T-helper 2 cell treated with Interferon-gamma antibody and Interleukin-4, amounts not matched to agents 5 μg/mL and 100 μg/mL, for 36 hours (primary cell): ENCODE data around the gene OR6B2.
"Not testable (repeated sequence)": the region's sequence is repeated elsewhere in the genome, so short reads cannot be mapped to it uniquely, and the experiment has no call there.

Experiments
- DNase-seq: peaks from one replicate; pipeline ENCODE4 v3.0.0; 2021; ENCODE audit warnings: low spot score
- H3K27ac Mint-ChIP-seq: one replicate; pipeline ENCODE4 v1.8.0; 2021; ENCODE audit warnings: mild to moderate bottlenecking, mixed read lengths
- H3K27me3 Mint-ChIP-seq: one replicate; pipeline ENCODE4 v1.8.0; 2021; ENCODE audit warnings: low read depth, mixed read lengths
- H3K36me3 Mint-ChIP-seq: one replicate; pipeline ENCODE4 v1.8.0; 2021; ENCODE audit warnings: low read depth, mixed read lengths
- H3K4me1 Mint-ChIP-seq: one replicate; pipeline ENCODE4 v1.8.0; 2021; ENCODE audit warnings: low read depth, mixed read lengths
- H3K4me3 Mint-ChIP-seq: one replicate; pipeline ENCODE4 v1.8.0; 2022; ENCODE audit warnings: mild to moderate bottlenecking, moderate library complexity, mixed read lengths
- H3K9me3 Mint-ChIP-seq: one replicate; pipeline ENCODE4 v1.8.0; 2021; ENCODE audit warnings: mixed read lengths

OR6B2 gene

GRCh38 chr2:240052524-240052923 lies 22.3 kb upstream of the OR6B2 start:
- Mint-ChIP-seq H3K27ac (no peak overlapping the region), H3K4me3 (no peak overlapping the region), H3K9me3 (no peaks in the 10 kb centered on the region), H3K27me3 (peaks cover 22% of the 10 kb centered on the region), H3K4me1 (no peaks in the 10 kb centered on the region), H3K36me3 (no peaks in the 10 kb centered on the region)
- DNase-seq, result no peak

DNA sequence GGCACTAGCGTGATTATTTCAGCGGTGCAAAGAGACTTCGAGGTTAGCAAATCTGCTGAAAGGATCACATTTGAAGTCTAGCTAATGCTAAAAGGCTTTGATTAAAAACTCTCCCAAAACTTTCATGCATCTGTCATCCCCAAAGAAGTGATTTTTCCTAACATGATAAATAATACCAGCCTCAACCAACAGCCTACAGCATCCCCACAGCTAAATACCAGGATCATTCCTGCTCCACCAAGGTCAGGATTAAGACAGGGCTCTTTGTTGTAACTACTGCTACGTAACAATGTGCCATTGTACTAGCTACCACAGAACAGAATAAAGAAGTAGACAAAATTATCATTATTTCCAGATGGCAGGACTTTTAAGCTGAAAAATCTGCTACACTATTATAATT lies 21.5 kb upstream of the OR6B2 start:
- Mint-ChIP-seq H3K27me3 (peaks cover 22% of the 10 kb centered on the region), H3K27ac (no peak overlapping the region), H3K4me1 (no peaks in the 10 kb centered on the region), H3K36me3 (no peaks in the 10 kb centered on the region), H3K4me3 (no peak overlapping the region), H3K9me3 (no peaks in the 10 kb centered on the region)
- DNase-seq, result no peak

DNA sequence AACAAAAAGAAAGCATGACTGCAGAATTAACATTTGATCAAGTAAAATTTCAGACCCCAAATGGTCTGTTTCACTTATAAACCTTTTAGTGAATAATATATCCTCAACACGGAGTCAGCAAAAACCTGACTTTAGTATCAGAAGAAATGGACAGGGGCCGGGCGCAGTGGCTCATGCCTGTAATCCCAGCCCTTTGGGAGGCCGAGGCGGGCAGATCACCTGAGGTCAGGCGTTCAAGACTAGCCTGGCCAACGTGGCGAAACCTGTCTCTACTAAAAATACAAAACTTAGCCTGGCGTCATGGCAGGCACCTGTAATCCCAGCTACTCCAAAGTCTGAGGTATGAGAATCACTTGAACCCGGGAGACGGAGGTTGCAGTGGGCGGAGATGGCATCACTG lies 20.0 kb upstream of the OR6B2 start:
- H3K36me3 Mint-ChIP-seq, result no peaks in the 10 kb centered on the region
- no peak for DNase-seq
- H3K27ac Mint-ChIP-seq, result no peak overlapping the region
- H3K4me3 Mint-ChIP-seq, result no peak overlapping the region
- no peaks in the 10 kb centered on the region for H3K9me3 Mint-ChIP-seq
- H3K27me3 Mint-ChIP-seq, result peaks cover 19% of the 10 kb centered on the region
- no peaks in the 10 kb centered on the region for H3K4me1 Mint-ChIP-seq

DNA sequence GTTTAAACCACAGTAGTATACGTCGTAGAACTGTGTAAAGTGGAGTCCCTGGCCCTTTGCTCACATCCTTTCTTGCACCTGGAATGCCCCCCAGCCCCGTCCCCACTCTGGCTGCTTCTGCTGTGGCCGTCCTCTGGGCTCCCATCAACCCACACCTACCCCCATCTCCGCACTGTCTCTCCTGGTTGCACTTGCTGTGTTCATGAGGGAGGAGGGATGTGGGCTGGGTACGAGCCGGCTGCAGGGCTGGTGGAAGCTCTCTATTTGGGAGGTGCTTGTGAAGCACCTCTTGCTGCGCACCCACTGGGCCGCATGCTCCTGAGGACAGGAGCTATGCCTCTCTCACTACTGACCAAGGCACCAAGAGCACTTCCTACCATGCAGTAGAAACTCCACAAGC lies 18.0 kb upstream of the OR6B2 start:
- Mint-ChIP-seq H3K36me3 (no peaks in the 10 kb centered on the region), H3K9me3 (no peaks in the 10 kb centered on the region), H3K4me1 (no peaks in the 10 kb centered on the region), H3K27ac (no peak overlapping the region), H3K27me3 (peaks cover 15% of the 10 kb centered on the region), H3K4me3 (no peak overlapping the region)
- no peak for DNase-seq

DNA sequence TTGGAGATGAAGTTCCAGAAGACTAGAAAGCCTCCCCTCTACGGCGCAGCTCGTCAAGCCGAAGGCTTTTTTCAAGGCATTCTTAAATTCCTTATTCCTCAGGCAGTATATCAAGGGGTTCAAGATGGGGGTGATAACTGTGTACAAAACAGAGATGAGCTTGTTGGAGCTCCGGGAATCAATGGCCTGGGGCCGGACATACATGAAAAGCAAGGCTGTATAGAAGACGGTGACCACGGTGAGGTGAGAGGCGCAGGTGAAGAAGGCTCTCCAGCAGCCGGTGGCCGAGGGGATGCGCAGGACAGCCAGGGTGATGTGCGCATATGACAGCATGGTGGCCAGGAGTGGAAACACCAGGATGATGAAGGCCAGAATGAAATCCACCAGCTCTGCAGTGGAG lies 14.9 kb upstream of the OR6B2 start:
- DNase-seq, result no peak
- Mint-ChIP-seq H3K4me3 (no peak overlapping the region), H3K36me3 (no peaks in the 10 kb centered on the region), H3K4me1 (no peaks in the 10 kb centered on the region), H3K9me3 (no peaks in the 10 kb centered on the region), H3K27ac (no peak overlapping the region), H3K27me3 (peaks cover 6% of the 10 kb centered on the region)

GRCh38 chr2:240044096-240044495 lies 13.9 kb upstream of the OR6B2 start:
- DNase-seq, H3K4me3 Mint-ChIP-seq, H3K4me1 Mint-ChIP-seq, H3K36me3 Mint-ChIP-seq, H3K27me3 Mint-ChIP-seq, H3K9me3 Mint-ChIP-seq, H3K27ac Mint-ChIP-seq: not testable (repeated sequence)

DNA sequence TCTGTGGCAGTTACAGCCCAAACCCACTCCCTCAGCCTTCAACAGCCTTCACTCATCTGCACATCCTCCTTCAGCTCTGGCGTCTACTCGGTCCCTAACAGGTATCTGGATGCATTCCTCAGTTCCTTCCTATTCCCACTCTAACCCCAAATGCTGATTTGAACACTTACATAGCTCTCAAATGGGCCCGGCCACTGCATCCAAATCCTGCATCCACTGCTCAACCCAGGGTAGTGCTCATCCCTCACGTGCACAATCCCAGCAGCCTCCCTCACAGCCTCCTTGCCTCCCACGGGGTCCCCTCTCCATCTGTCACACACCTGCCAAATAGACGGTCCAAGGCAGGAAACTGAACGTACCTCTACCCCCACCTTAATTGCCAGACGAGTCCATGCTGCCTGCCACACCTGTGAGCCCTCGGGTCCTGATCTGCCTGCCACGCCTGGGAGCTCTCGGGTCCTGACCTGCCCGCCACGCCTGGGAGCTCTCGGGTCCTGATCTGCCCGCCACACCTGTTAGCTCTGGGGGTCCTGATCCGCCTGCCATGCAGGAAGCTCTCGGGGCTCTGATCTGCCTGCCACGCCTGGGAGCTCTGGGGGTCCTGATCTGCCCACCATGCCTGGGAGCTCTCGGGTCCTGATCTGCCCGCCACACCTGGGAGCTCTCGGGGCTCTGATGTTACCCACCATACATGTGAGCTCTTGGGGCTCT lies 13.2 kb upstream of the OR6B2 start:
- peaks cover 4% of the 10 kb centered on the region for H3K27me3 Mint-ChIP-seq
- no peaks in the 10 kb centered on the region for H3K4me1 Mint-ChIP-seq
- DNase-seq, result no peak
- no peaks in the 10 kb centered on the region for H3K36me3 Mint-ChIP-seq
- no peak overlapping the region for H3K27ac Mint-ChIP-seq
- no peak overlapping the region for H3K4me3 Mint-ChIP-seq
- no peaks in the 10 kb centered on the region for H3K9me3 Mint-ChIP-seq

GRCh38 chr2:240042740-240043139 lies 12.5 kb upstream of the OR6B2 start:
- H3K27ac Mint-ChIP-seq, result no peak overlapping the region
- H3K4me3 Mint-ChIP-seq, result no peak overlapping the region
- H3K36me3 Mint-ChIP-seq, result no peaks in the 10 kb centered on the region
- no peak for DNase-seq
- no peaks in the 10 kb centered on the region for H3K4me1 Mint-ChIP-seq
- H3K27me3 Mint-ChIP-seq, result peaks cover 2% of the 10 kb centered on the region
- no peaks in the 10 kb centered on the region for H3K9me3 Mint-ChIP-seq

DNA sequence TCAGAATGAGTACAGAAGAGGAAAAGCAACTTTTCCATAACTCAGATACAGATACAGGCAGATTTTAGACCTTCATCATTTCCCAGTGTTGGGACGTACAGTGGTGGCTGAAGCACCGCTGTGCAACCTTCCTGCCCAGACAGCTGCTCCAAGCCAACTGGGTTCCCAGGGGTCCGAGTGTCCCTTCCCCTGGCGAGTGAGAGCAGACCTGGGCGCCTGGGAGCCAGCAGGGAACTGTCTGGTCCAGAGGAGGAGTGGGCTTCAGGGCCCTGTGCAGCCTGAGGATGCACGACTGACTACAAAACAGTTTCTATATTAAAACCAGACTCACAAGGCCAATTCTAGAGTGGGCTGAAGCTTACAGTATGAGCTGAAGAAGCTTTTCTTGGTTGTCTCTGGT lies 11.1 kb upstream of the OR6B2 start:
- Mint-ChIP-seq H3K27ac (no peak overlapping the region), H3K36me3 (no peaks in the 10 kb centered on the region), H3K9me3 (no peaks in the 10 kb centered on the region), H3K27me3 (peaks cover 10% of the 10 kb centered on the region), H3K4me1 (no peaks in the 10 kb centered on the region), H3K4me3 (no peak overlapping the region)
- DNase-seq, result no peak

- H3K9me3 Mint-ChIP-seq, result no peaks in the 10 kb centered on the region
- H3K27me3 Mint-ChIP-seq, result peaks cover 28% of the 10 kb centered on the region
- no peaks in the 10 kb centered on the region for H3K36me3 Mint-ChIP-seq
- H3K4me3 Mint-ChIP-seq, result no peak overlapping the region
- DNase-seq, result no peak
- H3K27ac Mint-ChIP-seq, result no peak overlapping the region
- no peaks in the 10 kb centered on the region for H3K4me1 Mint-ChIP-seq
Observed at GRCh38 chr2:240037358-240037757, 7.1 kb upstream of the OR6B2 start.

DNA sequence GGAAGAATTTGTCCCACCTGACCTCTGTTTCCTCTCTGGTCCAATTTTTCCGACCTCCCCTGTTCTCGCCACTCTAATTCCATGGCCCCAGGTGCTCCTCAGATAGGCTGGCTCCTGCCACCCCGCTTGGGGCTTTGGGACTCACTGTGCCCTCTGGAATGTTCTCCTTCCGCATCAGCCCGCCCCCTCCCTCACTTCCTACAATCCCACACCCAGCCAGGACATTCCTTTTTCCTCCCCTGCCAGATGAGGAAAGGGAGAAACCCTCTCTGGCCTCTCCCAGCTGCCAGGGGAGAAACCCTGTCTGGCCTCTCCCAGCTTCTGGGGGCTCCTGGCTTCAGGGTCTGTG lies 3.1 kb upstream of the OR6B2 start:
- DNase-seq, result no peak
- no peaks in the 10 kb centered on the region for H3K36me3 Mint-ChIP-seq
- no peaks in the 10 kb centered on the region for H3K4me1 Mint-ChIP-seq

DNA sequence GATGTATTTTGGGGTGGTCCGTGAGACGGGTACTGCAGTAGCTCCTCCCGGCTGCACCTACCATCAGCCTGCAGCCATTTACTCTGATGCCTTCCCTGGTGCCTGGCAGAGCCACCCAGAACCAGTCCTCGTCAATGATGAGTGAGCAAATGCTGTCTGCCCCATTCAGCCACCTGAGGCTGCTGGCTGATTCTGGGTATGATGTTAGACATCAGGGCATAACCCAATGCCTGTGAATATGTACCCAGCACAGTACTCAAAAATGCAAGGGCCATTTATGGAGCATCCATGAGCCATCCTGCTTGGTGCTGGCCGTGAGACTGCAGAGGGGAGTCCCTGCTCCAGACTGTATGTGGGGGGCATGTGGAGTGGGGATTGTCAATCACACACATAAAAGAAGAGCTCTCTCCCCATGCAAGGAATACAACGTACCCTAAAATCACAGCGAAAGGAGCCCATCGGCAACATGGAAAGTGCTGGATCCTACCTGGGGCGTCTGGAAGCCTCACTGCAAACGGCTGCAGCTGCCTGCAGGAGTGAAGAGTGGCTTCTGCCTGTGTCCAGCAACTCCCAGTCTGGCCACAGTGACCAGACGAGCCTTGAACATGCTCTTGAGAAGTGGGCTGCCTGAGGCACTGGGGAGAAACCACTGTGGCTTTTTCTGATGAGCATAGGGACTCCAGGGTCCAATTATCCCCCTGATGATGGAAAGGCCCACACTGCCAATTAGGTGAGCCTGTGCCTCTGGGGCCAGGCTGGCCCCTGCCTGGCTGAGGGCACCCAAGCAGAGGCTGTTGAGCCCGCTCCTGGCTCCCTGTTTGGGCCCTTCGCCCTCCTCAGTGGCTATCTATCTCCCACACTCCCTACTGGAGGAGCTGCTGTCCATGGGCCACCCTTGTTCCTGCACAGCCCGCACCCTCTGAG lies 2.4 kb upstream of the OR6B2 start:
- no peak overlapping the region for H3K4me3 Mint-ChIP-seq
- H3K4me1 Mint-ChIP-seq, result no peaks in the 10 kb centered on the region
- H3K9me3 Mint-ChIP-seq, result no peaks in the 10 kb centered on the region
- no peak overlapping the region for H3K27ac Mint-ChIP-seq
- H3K36me3 Mint-ChIP-seq, result no peaks in the 10 kb centered on the region
- no peak for DNase-seq
- H3K27me3 Mint-ChIP-seq, result peaks cover 28% of the 10 kb centered on the region

More for the DNA sequence above, 3.1 kb upstream of the OR6B2 start:
- Mint-ChIP-seq H3K4me3 (no peak overlapping the region), H3K27ac (no peak overlapping the region), H3K9me3 (no peaks in the 10 kb centered on the region), H3K27me3 (peaks cover 28% of the 10 kb centered on the region)

- Mint-ChIP-seq H3K27ac (peak overlapping the region; percentile 96), H3K27me3 (peaks cover 2% of the 10 kb centered on the region), H3K9me3 (no peaks in the 10 kb centered on the region), H3K4me1 (peaks cover 15% of the 10 kb centered on the region), H3K4me3 (peak overlapping the region; percentile 97), H3K36me3 (peaks cover 8% of the 10 kb centered on the region)
- no peak for DNase-seq
Observed at GRCh38 chr2:240024766-240025165, 5.5 kb downstream of the OR6B2 start.

DNA sequence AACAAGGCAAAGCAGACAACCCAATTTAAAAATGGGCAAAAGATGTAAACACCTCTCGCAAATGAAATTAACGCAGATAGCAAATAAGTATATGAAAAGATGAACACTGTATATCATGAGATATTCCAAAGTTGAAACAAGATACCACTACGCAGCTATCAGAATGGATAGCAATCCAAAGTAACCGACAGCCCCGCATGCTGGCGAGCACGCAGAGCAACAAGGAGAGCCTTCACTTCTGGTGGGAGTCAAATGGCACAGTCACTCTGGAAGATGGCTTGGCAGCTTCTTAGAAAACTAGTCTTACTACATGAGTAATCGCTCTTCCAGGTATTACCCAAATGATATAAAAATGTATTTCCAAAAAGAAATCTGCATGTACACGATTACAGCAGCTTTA lies 6.4 kb downstream of the OR6B2 start:
- Mint-ChIP-seq H3K4me1 (peaks cover 15% of the 10 kb centered on the region), H3K27ac (peak overlapping the region; percentile 96), H3K36me3 (peaks cover 12% of the 10 kb centered on the region)

More for the DNA sequence above, 6.4 kb downstream of the OR6B2 start:
- H3K9me3 Mint-ChIP-seq, result no peaks in the 10 kb centered on the region
- no peak for DNase-seq
- H3K4me3 Mint-ChIP-seq, result peak overlapping the region; percentile 97
- peaks cover 2% of the 10 kb centered on the region for H3K27me3 Mint-ChIP-seq
